G401 (cell line): ENCODE measurements around the gene CRACDL. TPM values are rescaled to one million over a fixed set of nuclear protein-coding genes. Genes with fewer than 3 reads are reported as not detected.
A peak's percentile ranks its signal among the peaks of the same experiment; 100 is the strongest.
"Not testable (repeated sequence)": the region's sequence is repeated elsewhere in the genome, so short reads cannot be mapped to it uniquely, and the experiment has no call there.

Experiments used
- DNase-seq: peaks from one replicate; pipeline ENCODE4 v3.0.0-alpha.2; 2015; ENCODE audit warnings: low spot score
- in situ Hi-C: cut with HindIII; loops from 2 replicates; pipeline ENCODE4 v1.10.0; 2016; ENCODE audit warnings: low sequenced_read_pairs, mixed read lengths
- total RNA-seq: library from RNA; depleted of rRNA; stranded (reverse); fragments of >200 nt; shearing (Covaris generic); gene quantifications from 2 replicates; pipeline ENCODE4 v1.2.3, GENCODE V29; 2014

The CRACDL gene
- total RNA-seq, 1 experiment from 2014 or later, result 2.9 TPM

GRCh38 chr2:98910349-98911125, 25.5 kb downstream of the CRACDL start:
- peak; percentile 36 for DNase-seq
- in situ Hi-C loops, result no loop called here

- peak; percentile 98 for DNase-seq
- in situ Hi-C loops, result no loop called here
These were observed 26.5 kb downstream of the CRACDL start for GRCh38 chr2:98909317-98910211.

GRCh38 chr2:98908931-98909316, 27.1 kb downstream of the CRACDL start:
- no peak for DNase-seq
- in situ Hi-C loops, result no loop called here

GRCh38 chr2:98907966-98908905, 27.8 kb downstream of the CRACDL start:
- in situ Hi-C loops, result no loop called here
- peak; percentile 60 for DNase-seq

- DNase-seq, result no peak
- in situ Hi-C loops, result no loop called here
These were observed 28.6 kb downstream of the CRACDL start for GRCh38 chr2:98907385-98907784.

GRCh38 chr2:98903767-98904485, 32.1 kb downstream of the CRACDL start:
- no peak for DNase-seq
- in situ Hi-C loops, result no loop called here

GRCh38 chr2:98903064-98903355, 33.0 kb downstream of the CRACDL start:
- in situ Hi-C loops, result no loop called here
- no peak for DNase-seq

GRCh38 chr2:98902209-98903063, 33.6 kb downstream of the CRACDL start:
- DNase-seq, result no peak
- in situ Hi-C loops, result no loop called here

GRCh38 chr2:98901702-98902101, 34.3 kb downstream of the CRACDL start:
- in situ Hi-C loops, result no loop called here
- no peak for DNase-seq

- in situ Hi-C loops, result no loop called here
- no peak for DNase-seq
These were observed 34.7 kb downstream of the CRACDL start for GRCh38 chr2:98901291-98901690.

GRCh38 chr2:98900721-98901120, 35.3 kb downstream of the CRACDL start:
- no peak for DNase-seq
- in situ Hi-C loops, result no loop called here

- DNase-seq, in situ Hi-C loops: not testable (repeated sequence)
These were observed 36.3 kb downstream of the CRACDL start for GRCh38 chr2:98899703-98900078.

GRCh38 chr2:98899041-98899702, 36.9 kb downstream of the CRACDL start:
- no peak for DNase-seq
- in situ Hi-C loops, result no loop called here

- DNase-seq, result no peak
These were observed 37.6 kb downstream of the CRACDL start for GRCh38 chr2:98898423-98898841.

GRCh38 chr2:98897746-98898145, 38.3 kb downstream of the CRACDL start:
- in situ Hi-C loops, result no loop called here
- DNase-seq, result no peak

More at GRCh38 chr2:98898423-98898841, 37.6 kb downstream of the CRACDL start:
- in situ Hi-C loops, result no loop called here

GRCh38 chr2:98896944-98897343, 39.1 kb downstream of the CRACDL start:
- no peak for DNase-seq
- in situ Hi-C loops, result no loop called here

GRCh38 chr2:98896416-98896815, 39.6 kb downstream of the CRACDL start:
- in situ Hi-C loops, result no loop called here
- DNase-seq, result no peak
